ENCODE data around the gene TMEM132E.

- no peak for TF ChIP-seq CTCF (IDR thresholded peaks at IDR 0.05; ENCODE audit: insufficient read depth, low read length, poor library complexity, severe bottlenecking)
- TF ChIP-seq EZH2phosphoT487 (conservative IDR thresholded peaks at IDR 0.05; ENCODE audit: low read length): no peak
Observed at GRCh38 chr17:34598161-34598776, 18.9 kb downstream of the TMEM132E start.
